GM10266 (cell line): Measurements from ENCODE around the gene VARS2.

ENCODE experiments used
- DNase-seq: peaks from one replicate; pipeline ENCODE4 v3.0.0; 2012; ENCODE audit errors: extremely low spot score
- CTCF ChIP-seq: IDR thresholded peaks from 2 replicates; pipeline ENCODE4 v1.5.1; 2012; ENCODE audit warnings: mild to moderate bottlenecking, low read depth; ENCODE audit not compliant: control insufficient read depth, insufficient read depth; ENCODE audit errors: missing control alignments

The VARS2 gene

GRCh38 chr6:30951907-30952469, 38.0 kb downstream of the VARS2 start:
- no peak for DNase-seq
- no peak for TF ChIP-seq CTCF

- TF ChIP-seq CTCF, result no peak
- DNase-seq, result no peak
Observed at GRCh38 chr6:30954631-30955366, 40.8 kb downstream of the VARS2 start.

DNA sequence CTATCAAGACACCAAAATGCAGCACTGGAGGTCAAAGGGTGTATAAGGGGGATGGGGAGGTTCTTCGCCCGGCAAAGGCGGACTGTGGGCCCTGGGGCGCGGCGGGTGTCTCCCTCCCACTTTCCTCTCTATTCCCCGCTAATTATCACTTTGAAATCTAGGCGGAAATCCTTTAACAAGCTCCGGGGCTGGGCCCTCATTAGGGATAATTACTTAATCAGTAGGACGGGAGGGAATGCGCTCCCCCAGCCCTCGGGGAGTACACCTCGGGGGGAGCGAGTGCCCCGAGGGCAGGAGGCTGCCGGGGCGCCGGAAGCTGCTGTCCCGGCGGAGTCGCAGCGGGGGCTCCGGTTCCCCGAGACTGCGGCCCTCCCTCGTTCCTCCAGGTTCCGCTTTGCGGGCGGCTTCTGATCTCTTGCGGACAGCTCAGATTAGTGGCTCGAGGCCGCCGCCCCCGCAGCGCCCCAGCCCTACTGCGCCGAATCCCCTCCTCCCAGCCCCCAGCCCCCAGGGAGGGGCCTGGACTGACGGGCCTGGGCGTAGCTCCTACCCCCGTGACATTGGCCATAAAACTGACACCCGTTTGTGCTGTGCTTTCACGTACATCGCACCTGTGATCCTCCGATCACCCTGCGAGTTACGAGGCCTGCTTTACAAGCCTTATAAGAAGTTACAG, 41.5 kb downstream of the VARS2 start:
- peak; percentile 2 for TF ChIP-seq CTCF
- DNase-seq, result peak; percentile 70

- TF ChIP-seq CTCF, result no peak
- no peak for DNase-seq
Observed at GRCh38 chr6:30957716-30958115, 43.7 kb downstream of the VARS2 start.

DNA sequence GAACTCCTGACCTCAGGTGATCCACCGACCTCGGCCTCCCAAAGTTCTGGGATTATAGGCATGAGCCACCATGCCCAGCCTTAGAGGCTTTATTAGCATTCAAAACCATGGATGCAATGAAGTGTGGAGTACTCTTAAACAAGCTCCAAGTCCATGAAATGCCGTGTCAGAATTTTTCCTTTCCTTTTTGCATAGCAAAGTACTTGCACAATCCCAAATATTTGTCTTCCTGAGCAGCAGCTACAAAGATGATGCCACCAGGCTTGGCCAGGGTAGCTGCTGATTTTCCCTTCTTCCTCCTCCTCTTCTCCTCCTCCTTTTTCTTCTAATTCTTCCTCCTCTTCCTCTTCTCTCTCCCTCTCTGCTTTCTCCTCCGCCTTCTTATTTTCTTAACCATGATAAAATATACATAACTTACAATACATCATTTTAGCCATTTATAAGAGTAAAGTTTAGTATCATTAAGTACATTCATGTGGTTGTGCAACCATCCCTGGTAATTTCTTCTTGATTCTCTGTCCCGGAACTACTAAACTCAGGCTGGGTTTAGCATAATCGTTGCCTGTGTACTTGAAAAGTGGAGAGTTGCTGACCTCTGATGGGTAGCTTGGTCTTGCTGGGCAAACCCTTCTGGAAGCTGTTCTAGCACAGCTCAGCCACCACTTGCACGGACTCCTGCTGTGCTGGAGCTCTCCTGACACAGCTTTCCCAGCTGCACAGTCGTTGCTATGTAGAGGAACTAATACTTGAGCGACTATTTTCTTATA, 47.1 kb downstream of the VARS2 start:
- no peak for TF ChIP-seq CTCF

GRCh38 chr6:30962716-30963115, 48.7 kb downstream of the VARS2 start:
- no peak for DNase-seq
- no peak for TF ChIP-seq CTCF

More for the DNA sequence above, 47.1 kb downstream of the VARS2 start:
- no peak for DNase-seq
